ENCODE measurements around the gene ZNF511.

DNA sequence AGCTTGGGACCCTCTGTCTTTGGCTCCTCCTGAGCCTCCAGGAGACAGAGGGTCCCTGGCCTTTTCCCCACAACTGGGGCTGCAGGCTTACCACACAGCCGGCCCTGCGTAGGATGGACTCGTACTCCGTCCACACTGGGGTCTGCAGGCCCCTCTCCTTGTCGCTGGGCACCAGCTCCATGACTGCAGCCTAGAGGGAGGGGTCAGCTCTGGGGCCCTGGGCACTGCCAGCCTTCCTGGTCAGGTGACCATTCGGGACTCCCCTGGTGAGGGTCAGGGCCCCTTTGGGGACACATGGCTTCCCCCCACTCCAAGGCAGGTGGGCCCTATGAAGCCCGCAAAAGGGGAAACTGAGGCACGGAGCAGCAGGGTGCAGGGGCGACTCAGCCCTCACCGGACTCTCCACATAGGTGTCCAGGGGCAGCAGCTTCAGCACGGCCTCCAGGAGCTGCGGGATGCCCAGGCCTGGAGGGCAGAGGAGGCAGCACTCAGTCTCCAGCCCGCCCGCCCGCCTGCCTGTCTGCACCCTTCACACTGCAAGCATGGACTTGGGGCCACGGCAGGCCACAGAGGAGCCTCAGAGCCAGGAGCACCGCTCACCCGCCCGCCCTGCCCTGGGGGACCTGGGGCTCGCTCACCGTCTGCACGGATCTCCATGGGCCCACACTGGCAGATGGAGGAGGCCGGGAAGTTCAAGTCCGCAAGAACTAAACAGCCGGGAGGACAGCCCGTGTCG, 48.0 kb downstream of the ZNF511 start:
- TF ChIP-seq, protein P1, sequence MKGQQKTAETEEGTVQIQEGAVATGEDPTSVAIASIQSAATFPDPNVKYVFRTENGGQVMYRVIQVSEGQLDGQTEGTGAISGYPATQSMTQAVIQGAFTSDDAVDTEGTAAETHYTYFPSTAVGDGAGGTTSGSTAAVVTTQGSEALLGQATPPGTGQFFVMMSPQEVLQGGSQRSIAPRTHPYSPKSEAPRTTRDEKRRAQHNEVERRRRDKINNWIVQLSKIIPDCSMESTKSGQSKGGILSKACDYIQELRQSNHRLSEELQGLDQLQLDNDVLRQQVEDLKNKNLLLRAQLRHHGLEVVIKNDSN (IDR thresholded peaks at IDR 0.05): no peak
- TF ChIP-seq TEAD4 (IDR thresholded peaks at IDR 0.05) (no peak), TAF1 (IDR thresholded peaks at IDR 0.05; ENCODE audit: low read depth) (no peak), ZBTB7A (IDR thresholded peaks at IDR 0.05; ENCODE audit: low read depth) (no peak), CEBPB (IDR thresholded peaks at IDR 0.05) (no peak)
- TF ChIP-seq, protein P2, sequence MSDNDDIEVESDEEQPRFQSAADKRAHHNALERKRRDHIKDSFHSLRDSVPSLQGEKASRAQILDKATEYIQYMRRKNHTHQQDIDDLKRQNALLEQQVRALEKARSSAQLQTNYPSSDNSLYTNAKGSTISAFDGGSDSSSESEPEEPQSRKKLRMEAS (IDR thresholded peaks at IDR 0.05): no peak
